Raji (cell line): ENCODE results near the gene RNF186.

ENCODE experiments used
- POLR2A ChIP-seq: IDR thresholded peaks from 2 replicates; pipeline ENCODE4 v1.6.1; 2011; ENCODE audit warnings: low read depth, low read length, control low read depth; ENCODE audit not compliant: insufficient read depth

The RNF186 gene, protein sequence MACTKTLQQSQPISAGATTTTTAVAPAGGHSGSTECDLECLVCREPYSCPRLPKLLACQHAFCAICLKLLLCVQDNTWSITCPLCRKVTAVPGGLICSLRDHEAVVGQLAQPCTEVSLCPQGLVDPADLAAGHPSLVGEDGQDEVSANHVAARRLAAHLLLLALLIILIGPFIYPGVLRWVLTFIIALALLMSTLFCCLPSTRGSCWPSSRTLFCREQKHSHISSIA

DNA sequence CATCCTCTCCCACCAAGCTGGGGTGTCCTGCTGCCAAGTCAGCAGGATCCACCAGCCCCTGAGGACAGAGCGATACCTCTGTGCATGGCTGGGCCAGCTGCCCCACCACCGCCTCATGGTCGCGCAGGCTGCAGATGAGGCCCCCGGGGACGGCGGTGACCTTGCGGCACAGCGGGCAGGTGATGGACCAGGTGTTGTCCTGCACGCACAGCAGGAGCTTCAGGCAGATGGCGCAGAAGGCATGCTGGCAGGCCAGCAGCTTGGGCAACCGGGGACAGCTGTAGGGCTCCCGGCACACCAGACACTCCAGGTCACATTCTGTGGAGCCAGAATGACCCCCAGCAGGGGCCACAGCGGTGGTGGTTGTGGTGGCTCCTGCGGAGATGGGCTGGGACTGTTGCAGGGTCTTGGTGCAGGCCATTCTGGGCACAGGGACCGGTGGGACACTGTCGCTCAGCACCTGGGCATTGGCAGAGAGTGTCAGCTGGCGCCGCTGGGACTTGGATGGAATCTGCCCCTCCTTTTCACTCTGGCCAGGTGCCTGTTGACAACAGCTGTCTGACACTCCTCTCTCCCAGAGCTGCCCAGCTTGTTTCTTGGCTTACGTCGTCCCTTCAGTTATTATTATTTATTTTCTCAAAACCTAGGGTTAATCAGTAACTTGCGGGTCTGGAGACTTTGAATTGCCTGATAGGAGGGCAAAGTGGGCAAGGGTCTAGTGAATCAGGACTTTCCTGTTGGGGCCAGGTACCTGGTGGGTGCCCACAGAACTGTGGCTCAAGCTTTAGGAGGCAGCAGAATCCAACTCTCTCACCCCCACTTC is at the start of gene RNF186:
Gene RNF186, minus strand, starts transcription at position 603 of the 823 bp plus-strand sequence. Its CDS starts 182 bp downstream, at position 421.
- no peak for TF ChIP-seq POLR2A

DNA sequence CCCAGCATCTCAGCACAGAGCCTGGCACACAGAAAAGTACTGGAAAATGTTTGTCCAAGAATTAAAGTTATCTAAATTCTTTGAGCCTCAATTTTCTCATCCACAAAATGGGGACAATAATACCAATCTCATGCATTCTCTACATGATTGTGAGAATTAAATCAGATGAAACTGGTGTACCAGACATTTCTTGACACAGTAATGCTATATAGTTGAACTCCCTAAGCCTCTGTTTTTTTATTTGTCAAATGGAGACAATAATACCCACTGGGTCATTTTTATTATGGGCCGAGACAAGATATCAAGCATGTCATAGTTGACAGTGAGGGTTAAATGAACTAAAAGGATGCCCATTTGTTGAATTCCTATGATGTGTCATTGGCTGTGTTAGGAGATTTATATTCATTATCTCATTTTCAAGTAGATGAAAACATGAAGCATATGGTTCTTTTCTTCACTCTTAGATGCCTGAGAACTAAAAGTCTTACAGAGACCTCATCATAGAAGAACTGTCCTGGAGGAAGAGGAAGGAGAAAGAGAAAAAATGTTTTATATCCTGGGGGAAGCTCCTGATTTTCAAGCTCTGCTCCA is 49.6 kb upstream of the RNF186 start:
- TF ChIP-seq POLR2A, result no peak

DNA sequence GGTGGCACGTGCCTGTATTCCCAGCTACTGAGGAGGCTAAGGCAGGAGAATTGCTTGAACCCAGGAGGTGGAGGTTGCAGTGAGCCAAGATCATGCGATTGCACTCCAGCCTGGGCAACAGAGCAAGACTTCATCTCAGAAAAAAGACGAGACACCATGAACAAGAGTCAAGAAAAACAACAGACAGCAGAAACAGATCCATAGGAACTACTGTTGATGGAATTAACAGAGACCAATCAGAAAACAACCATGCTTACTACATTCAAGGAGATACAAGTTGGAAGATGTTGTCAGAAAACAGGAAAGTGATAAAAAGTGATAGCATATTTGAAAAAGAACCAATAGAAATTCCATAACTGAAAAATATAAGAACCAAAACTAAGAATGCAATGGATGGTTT is 47.9 kb upstream of the RNF186 start:
- no peak for TF ChIP-seq POLR2A

DNA sequence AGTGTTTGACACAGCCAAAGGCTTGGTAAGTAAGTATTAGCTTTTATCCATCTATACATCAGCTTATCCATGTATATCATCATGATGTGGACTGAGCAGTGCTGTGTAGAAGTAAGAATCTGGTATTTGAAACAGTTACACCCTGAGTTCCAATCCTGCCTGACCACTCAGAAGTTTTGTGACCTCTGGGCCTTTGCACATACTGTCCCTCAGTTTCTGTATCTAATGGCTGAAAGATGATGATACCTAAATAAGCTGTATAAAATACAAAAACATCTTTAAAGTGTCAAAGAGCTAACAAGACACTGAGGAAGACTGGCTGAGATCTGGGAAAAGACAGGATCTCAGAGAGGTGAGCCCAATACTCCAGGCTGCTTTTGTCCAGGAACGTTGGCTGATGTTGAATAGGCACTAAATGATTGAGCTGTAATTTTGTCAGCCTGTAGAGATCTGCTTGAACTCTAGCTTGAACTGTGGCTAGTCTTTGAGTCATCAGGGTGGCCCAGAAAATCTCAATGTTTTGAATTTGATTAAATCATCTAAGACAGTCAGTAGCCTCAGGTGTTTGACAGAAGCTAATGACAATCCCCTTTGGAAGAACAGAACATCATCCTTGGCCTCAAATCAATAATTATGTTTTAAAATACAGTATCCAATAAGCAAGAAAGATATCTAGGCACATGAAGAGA is 46.9 kb upstream of the RNF186 start:
- TF ChIP-seq POLR2A, result no peak

DNA sequence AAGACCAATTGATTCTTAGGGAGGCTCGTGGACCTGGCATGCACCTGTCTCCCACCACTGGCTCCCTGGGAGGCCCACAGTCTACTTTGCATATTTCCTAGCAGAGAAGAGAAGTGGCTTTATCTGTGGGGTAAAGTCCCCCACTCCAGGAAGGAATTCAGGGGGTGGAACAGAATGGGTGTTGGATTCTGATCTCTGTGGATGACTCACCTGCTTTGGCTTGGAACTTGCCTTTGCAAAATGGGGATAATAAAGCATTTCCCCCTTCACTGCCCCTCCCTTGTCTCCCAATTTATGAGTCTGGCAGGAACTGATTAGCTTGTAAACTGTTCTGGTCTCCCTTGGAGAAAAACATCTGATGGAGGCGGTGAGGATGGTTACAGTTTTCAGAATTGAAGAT is 46.0 kb upstream of the RNF186 start:
- TF ChIP-seq POLR2A, result no peak

DNA sequence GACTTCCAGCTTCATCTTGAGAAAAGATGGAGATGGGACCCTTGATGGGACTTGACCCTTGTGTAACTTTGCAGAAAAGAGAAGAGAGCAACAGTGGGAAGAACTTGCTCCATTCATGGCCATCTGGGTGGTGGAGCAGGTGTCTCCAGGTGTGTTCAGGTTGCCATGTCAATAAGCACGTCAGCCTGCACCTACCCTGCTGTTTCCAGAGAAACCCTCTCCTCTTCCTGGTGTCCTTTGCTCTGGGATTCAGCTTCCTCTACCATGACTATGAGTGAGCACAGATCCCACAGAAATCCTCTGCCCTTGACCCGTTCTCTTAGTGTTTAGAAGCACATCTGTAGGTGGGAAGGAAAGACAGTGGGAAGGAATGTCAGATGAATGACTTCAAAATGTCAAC is 45.3 kb upstream of the RNF186 start:
- no peak for TF ChIP-seq POLR2A

DNA sequence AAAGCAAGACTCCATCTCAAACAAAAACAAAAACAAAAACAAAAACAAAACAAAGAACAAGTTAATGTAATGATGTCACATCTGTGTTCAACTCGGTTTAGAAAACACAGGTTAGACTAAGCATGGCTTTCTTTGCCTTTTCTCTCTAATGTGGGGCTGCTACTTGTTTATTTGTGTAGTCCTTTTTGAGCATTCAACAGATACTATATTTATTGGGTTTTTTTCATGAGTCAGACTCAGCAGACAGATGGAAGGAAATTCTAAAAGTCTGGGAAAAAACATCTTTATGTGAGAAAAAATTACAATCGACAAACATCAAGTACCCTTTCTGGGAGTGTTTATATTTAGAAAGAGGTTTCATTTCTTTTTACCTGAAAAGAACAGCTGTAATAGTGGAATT is 44.8 kb upstream of the RNF186 start:
- TF ChIP-seq POLR2A, result no peak

DNA sequence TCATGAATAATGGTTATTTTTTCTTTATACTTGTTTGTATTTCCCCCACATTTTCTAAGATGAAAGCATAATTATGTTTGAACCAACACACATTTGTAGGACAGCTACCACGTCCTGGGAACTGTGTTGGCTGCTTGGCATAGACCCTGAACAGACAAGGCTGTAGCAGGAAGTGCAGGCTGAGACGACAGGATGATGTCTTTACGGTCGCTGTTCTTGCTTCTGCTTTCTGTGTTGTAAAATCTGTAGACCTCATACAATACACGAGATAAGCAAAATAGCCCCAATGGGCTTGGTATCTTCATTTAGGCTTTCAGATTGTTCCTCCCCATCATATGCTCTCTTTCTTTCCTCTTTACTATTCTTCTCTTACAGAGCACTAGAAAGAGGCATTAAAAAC is 43.8 kb upstream of the RNF186 start:
- TF ChIP-seq POLR2A, result no peak

DNA sequence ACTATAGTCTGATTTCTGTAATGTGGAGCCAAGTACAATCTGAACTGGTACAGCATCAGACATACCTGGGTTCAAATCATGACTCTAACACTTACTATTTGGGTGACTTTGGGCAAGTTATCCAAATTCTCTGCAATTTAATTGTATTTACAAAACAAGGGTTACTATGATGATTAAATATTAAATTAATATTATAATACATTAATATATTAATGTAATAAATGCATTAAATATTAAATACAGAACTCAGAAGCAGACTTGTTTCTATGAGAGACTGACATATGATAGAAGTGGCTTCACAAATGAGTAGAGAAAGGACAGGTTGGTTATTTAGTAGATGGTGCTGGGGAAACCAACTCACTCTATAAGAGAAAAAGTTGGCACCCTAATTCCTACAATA is 39.8 kb upstream of the RNF186 start:
- no peak for TF ChIP-seq POLR2A

DNA sequence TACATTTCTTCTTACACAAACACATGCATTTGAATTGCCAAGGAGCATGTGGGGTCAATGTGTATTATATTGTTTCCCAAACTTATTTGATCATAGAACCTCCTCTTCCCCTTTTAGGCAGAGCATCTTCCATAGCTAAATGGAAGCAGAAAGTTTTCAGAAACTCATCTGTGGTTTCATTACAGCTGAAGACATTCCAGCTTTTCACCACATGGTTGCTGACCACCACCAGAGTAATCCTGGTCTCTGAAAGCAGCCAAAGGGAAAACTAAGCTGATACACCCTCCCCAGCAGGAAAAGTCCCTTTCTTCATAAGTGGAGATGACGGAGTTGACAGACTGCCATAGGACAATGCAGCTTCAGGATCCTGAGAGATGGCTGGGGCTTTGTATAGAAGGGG is 37.0 kb upstream of the RNF186 start:
- no peak for TF ChIP-seq POLR2A

DNA sequence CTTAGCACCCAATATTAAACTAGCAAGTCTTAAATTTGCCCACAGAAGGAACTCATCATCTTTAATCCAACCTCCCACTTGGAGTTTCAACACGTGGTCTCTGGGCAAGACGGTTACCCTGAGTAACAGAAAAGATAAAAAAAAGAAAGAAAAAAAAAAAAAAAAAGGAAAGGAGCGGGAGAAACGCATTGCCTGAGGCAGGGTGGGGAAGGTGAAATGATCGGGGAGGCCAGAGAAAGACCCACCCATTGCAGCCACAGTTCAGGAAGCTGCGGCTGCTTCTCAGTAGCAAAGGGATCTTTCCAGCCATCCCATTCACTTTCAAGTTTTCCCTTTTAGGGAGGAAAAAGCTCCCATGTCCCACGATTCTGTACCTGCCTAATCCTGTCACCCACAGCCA is 35.1 kb upstream of the RNF186 start:
- no peak for TF ChIP-seq POLR2A

DNA sequence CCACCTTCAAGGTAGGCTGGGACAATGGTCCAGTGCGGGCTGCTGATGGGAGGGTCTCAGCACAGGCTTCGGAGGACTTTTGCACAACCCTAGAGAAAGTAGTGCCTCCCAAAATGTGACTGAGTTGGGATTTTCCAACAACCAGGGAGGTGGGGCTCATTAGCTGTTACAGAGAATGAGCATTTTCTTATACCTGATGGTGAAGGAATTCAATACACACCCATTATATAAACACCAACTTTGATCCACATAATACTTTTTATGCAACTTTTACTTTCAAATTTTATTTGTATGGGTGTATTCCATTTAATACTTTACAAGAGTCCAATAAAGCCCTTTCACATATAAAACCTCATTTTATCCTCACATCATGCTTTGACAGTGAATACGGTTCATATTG is 31.3 kb upstream of the RNF186 start:
- TF ChIP-seq POLR2A, result no peak

DNA sequence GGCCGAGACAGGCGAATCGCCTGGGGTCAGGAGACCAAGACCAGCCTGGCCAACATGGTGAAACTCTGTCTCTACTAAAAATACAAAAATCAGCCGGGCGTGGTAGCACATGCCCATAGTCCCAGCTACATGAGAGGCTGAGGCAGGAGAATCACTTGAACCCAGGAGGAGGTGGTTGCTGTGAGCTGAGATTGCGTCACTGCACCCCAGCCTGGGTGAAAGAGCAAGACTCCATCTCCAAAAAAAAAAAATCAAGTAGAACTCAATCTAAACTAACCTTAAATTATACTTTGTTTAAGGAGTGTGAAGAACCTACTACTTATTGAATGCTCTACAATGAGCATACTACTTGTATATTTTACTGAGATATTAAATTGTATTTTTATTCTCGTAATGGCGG is 30.5 kb upstream of the RNF186 start:
- no peak for TF ChIP-seq POLR2A

DNA sequence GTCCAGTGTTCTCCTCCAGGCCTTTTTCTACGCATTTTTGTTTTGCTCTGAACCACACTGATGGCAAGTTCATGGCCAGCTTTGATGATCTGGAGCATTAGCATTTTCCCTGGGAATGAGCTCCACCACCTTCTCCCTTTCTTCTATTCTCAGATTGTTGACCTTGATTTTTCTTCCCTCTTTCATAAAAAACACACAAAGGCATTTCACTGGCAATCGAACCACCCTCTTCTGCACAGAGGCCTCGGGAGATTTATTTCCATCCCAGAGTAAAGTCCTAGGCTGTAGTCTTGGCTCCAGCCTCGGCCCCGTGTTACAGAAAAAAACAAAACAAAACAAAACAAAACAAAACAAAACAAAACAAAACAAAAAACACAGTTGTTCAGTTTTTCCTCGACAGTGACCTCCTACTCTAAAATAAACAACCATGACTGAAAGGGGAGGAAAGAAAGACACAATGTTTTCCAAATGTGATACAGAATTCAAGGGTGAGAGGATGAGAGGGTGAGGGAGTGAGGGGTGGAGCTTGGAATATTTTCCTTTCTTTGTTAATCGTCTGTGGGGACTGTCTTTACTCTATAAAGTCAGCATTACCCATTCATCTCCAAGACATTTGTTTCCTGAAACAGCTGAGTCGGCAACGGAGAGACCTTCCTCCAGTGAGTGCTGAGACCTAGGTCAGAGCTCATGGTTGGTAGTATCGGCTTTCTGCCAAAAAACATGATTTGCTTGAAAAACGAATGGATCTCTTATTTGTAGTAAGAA is 29.8 kb upstream of the RNF186 start:
- no peak for TF ChIP-seq POLR2A

DNA sequence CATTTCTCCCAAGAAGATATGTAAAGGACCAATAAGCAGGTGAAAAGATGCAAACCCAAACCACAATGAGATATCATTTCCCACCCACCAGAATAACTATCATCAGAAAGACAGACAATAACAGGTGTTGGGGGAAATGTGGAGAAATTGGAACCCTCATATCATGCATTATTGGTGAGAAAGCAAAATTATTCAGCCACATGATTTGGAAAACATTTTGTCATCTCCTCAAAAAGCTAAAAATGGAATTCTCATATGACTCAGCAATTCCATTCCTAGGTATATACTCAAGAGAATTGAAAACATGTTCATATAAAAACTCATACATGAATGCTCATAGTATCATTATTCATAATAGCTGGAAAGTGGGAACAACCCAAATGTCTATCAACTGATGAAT is 25.1 kb upstream of the RNF186 start:
- TF ChIP-seq POLR2A, result no peak
